Esophagus (tissue), 2 donors: ENCODE measurements around the gene PSMC2. TPM values are rescaled to one million over a fixed set of nuclear protein-coding genes. Genes with fewer than 3 reads are reported as not detected.

Source experiments
- H3K27ac ChIP-seq, 2 donors: one replicate each; pipeline ENCODE4 v1.5.1; 2013; ENCODE audit warnings: low read depth in 2 of 2, mild to moderate bottlenecking in 2 of 2, inconsistent platforms in 1 of 2, low read length in 1 of 2, moderate library complexity in 1 of 2
- H3K27me3 ChIP-seq, 2 donors: one replicate each; pipeline ENCODE4 v1.6.1; 2013; ENCODE audit warnings: low read length in 2 of 2, control low read depth in 1 of 2, mild to moderate bottlenecking in 1 of 2; ENCODE audit not compliant: insufficient read depth in 2 of 2, control insufficient read depth in 1 of 2
- H3K36me3 ChIP-seq, 2 donors: one replicate each; pipeline ENCODE4 v1.6.1; 2013; ENCODE audit warnings: low read length in 1 of 2; ENCODE audit not compliant: control insufficient read depth in 2 of 2, insufficient read depth in 2 of 2
- H3K4me1 ChIP-seq, 2 donors: one replicate each; pipeline ENCODE4 v1.6.1; 2013; ENCODE audit warnings: low read length in 1 of 2; ENCODE audit not compliant: control insufficient read depth in 2 of 2, insufficient read depth in 2 of 2
- H3K4me3 ChIP-seq, 2 donors: one replicate each; pipeline ENCODE4 v1.5.1; 2013; ENCODE audit warnings: low read length in 2 of 2, mild to moderate bottlenecking in 2 of 2, low read depth in 1 of 2, moderate library complexity in 1 of 2
- H3K9me3 ChIP-seq, 2 donors: one replicate each; pipeline ENCODE4 v1.6.1; 2013; ENCODE audit warnings: mild to moderate bottlenecking in 2 of 2, low read depth in 1 of 2, low read length in 1 of 2, moderate library complexity in 1 of 2; ENCODE audit not compliant: control insufficient read depth in 2 of 2, insufficient read depth in 1 of 2
- WGBS, 2 donors: extraction: QIAGEN DNeasy Blood & Tissue Kit; methylation state at CpG; one replicate each; pipeline ENCODE4 v1.1.7; 2013; 5-methylcytosine and 5-hydroxymethylcytosine counted together
- polyA plus RNA-seq, 2 donors: library from polyadenylated mRNA; stranded (reverse); fragments of 200-250 nt; gene quantifications; one replicate each; pipeline ENCODE4 v1.2.3, GENCODE V29; 2013
- donor health status: healthy with polysubstance abuse.
- donor health status: Bipolar disorder and iron deficiency.

PSMC2 gene
- polyA plus RNA-seq: 100 to 1,000 TPM in 1 of 2 donors, 10 to 100 TPM in 1; 57.9 to 115 TPM

GRCh38 chr7:103347507-103348267 is at the start of gene PSMC2:
PSMC2 (plus strand) TSS chr7:103347643; CDS start chr7:103347712, 69 bp downstream.
- H3K27me3 ChIP-seq: no peaks in the 10 kb centered on the region
- H3K4me1 ChIP-seq: peaks cover 0 to 3% of the 10 kb centered on the region in 2 donors
- peak within 1 kb of the TSS; percentile 84 to 94 for H3K27ac ChIP-seq
- H3K9me3 ChIP-seq: no peaks in the 10 kb centered on the region
- 0 to 1% methylated on average over 25 of the region's 25 CpGs for WGBS, 2 donors
- H3K4me3 ChIP-seq: peak within 1 kb of the TSS; percentile 79 to 95
- H3K36me3 ChIP-seq: peaks cover 0 to 2% of the 10 kb centered on the region in 2 donors

GRCh38 chr7:103297837-103298179 is 49.6 kb upstream of the PSMC2 start:
- 1% methylated on average over 7 of the region's 7 CpGs for WGBS, 2 donors
- H3K4me3 ChIP-seq: peak overlapping the region; percentile 83 to 84
- H3K36me3 ChIP-seq: no peaks in the 10 kb centered on the region
- H3K27me3 ChIP-seq: no peaks in the 10 kb centered on the region
- H3K9me3 ChIP-seq: no peaks in the 10 kb centered on the region
- no peaks in the 10 kb centered on the region for H3K4me1 ChIP-seq
- peak overlapping the region in 1 of 2 donors; percentile 86 for H3K27ac ChIP-seq

GRCh38 chr7:103299660-103300059 is 47.8 kb upstream of the PSMC2 start:
- no peaks in the 10 kb centered on the region for H3K27me3 ChIP-seq
- no peak overlapping the region for H3K27ac ChIP-seq
- no peaks in the 10 kb centered on the region for H3K9me3 ChIP-seq
- H3K4me1 ChIP-seq: no peaks in the 10 kb centered on the region
- no peaks in the 10 kb centered on the region for H3K36me3 ChIP-seq
- no peak overlapping the region for H3K4me3 ChIP-seq
- 88 to 91% methylated on average over 6 of the region's 6 CpGs for WGBS, 2 donors

- Histone ChIP-seq H3K4me1 (no peaks in the 10 kb centered on the region), H3K27me3 (no peaks in the 10 kb centered on the region), H3K27ac (no peak overlapping the region), H3K36me3 (peaks cover 0 to 2% of the 10 kb centered on the region in 2 donors), H3K9me3 (no peaks in the 10 kb centered on the region), H3K4me3 (no peak overlapping the region)
- 59 to 66% methylated on average over 2 of the region's 2 CpGs for WGBS, 2 donors
Measured at GRCh38 chr7:103301441-103301840, 46.0 kb upstream of the PSMC2 start.

GRCh38 chr7:103307503-103308231 is 39.8 kb upstream of the PSMC2 start:
- Histone ChIP-seq H3K9me3 (no peaks in the 10 kb centered on the region), H3K36me3 (peaks cover 2 to 4% of the 10 kb centered on the region in 2 donors)
- WGBS, 2 donors: 60 to 66% methylated on average over 3 of the region's 3 CpGs

GRCh38 chr7:103314852-103315251 is 32.6 kb upstream of the PSMC2 start:
- Histone ChIP-seq H3K4me1 (no peaks in the 10 kb centered on the region), H3K4me3 (no peak overlapping the region), H3K36me3 (peaks cover 15% of the 10 kb centered on the region in 2 donors), H3K27me3 (no peaks in the 10 kb centered on the region), H3K27ac (no peak overlapping the region), H3K9me3 (no peaks in the 10 kb centered on the region)
- WGBS, 2 donors: 75 to 87% methylated on average over 2 of the region's 2 CpGs

More at GRCh38 chr7:103307503-103308231, 39.8 kb upstream of the PSMC2 start:
- no peak overlapping the region for H3K27ac ChIP-seq
- no peaks in the 10 kb centered on the region for H3K4me1 ChIP-seq
- no peaks in the 10 kb centered on the region for H3K27me3 ChIP-seq
- H3K4me3 ChIP-seq: no peak overlapping the region

GRCh38 chr7:103316380-103316941 is 31.0 kb upstream of the PSMC2 start:
- Histone ChIP-seq H3K9me3 (no peaks in the 10 kb centered on the region), H3K27me3 (no peaks in the 10 kb centered on the region), H3K27ac (no peak overlapping the region), H3K4me3 (no peak overlapping the region), H3K4me1 (no peaks in the 10 kb centered on the region), H3K36me3 (peaks cover 18 to 20% of the 10 kb centered on the region in 2 donors)
- WGBS, 2 donors: 73 to 90% methylated on average over 2 of the region's 2 CpGs

- H3K4me3 ChIP-seq: no peak overlapping the region
- no peaks in the 10 kb centered on the region for H3K9me3 ChIP-seq
- H3K27me3 ChIP-seq: no peaks in the 10 kb centered on the region
- peaks cover 16 to 18% of the 10 kb centered on the region in 2 donors for H3K36me3 ChIP-seq
- no peak overlapping the region for H3K27ac ChIP-seq
- no peaks in the 10 kb centered on the region for H3K4me1 ChIP-seq
Measured at GRCh38 chr7:103317009-103317408, 30.4 kb upstream of the PSMC2 start.

- H3K4me1 ChIP-seq: no peaks in the 10 kb centered on the region
- H3K9me3 ChIP-seq: no peaks in the 10 kb centered on the region
- 84 to 89% methylated on average over 8 of the region's 8 CpGs for WGBS, 2 donors
- H3K27me3 ChIP-seq: no peaks in the 10 kb centered on the region
- H3K36me3 ChIP-seq: peaks cover 0 to 4% of the 10 kb centered on the region in 2 donors
- no peak overlapping the region for H3K27ac ChIP-seq
- H3K4me3 ChIP-seq: no peak overlapping the region
Measured at GRCh38 chr7:103325744-103326143, 21.7 kb upstream of the PSMC2 start.
